ENCODE data around the gene RASSF5.

GRCh38 chr1:206463137-206463536 is 44.2 kb upstream of the RASSF5 start:
- no peak for TF ChIP-seq EZH2 (IDR thresholded peaks at IDR 0.05; ENCODE audit: borderline replicate concordance)
- TF ChIP-seq CTCF (IDR thresholded peaks at IDR 0.05; ENCODE audit: poor library complexity), result no peak

Data from hepatocyte (in vitro differentiated cells).